ENCODE measurements around the gene KIAA1549.
"Not testable (repeated sequence)": the region's sequence is repeated elsewhere in the genome, so short reads cannot be mapped to it uniquely, and the experiment has no call there.

The KIAA1549 gene

GRCh38 chr7:138845711-138846110 lies 135.5 kb downstream of the KIAA1549 start:
- no peak for DNase-seq

DNA sequence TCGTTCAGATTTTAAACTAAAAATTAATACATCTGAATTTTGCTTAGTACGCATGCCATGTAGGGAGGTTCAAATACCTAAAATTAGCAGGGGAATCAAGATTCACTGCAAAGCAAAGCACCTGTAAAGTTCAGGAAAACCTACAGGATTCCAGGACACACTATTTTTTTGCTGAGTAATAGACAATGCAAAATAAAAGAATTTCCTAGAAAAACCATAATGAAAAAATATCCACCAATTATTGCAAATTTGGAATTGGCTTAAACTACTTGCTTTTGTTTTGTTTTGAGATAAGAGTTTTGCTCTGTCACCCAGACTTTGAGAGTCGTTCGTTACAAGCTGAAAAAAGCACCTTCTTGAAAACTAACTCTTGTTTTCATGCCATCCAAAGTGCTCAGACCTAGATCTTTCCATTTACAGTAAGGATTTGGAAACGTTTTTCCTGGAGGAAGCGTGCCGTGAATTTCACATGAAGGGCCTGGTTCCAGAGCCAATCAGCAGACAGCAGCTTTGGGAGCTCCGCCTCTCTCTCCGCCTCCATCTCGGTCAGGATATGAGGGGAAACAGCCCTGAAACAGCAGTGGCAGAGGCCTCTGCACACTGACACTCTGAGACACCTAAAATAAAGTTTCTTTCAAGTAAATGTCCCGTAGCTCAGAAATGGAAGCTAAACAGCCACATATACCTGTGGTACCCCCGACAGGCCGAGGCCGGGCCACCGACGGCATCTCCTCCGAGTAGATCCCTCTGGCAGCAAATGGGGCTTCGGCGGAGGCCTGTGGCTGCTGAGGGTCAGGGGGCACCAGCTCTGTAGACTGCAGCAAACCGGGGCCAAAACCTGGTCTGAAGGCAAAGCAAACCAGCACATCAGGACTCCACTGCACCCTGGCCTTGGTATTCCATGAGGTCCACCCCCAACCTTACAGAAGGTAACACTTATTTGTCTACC lies 137.3 kb downstream of the KIAA1549 start:
- DNase-seq = no peak

- DNase-seq = no peak
Measured at GRCh38 chr7:138842111-138842510, 139.1 kb downstream of the KIAA1549 start.

DNA sequence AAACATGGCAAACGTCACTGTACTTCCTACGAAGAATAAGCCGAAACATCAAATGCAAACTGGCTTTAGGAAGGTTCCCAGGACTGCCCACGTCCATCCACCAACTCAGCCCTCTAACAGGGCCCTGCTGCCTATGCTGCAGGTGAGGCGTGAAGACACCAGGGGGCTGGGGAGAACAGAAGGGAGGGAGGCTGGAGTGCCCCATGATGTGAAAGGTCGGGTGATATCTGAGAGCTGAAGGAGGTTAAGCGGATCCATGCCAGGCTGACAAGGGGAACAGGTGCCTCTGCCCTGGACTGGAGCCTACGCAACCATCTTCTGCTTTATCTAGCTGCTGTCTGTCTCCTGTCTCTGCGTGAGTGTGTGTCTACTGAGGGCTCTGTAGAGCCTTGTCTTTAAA lies 143.0 kb downstream of the KIAA1549 start:
- no peak for DNase-seq

DNA sequence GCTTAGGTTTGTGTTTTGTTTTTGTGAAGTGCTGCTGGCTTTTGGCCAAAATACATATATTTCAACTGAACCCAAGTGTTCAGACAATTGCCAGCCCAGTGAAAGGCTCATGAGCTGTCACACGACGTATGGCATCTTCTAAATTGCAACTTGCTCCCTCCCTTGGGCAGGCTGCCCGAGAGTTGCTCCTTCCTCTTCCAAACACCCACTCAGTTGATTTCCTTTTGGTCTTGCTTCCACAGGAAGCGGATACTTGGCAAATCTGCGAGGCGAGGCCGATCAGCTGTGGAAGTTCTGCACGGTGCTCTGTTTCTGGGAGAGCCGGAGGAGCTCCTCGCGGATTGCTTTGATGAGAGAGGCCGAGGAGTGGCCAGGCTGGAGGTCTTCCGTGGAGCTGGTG lies 143.6 kb downstream of the KIAA1549 start:
- no peak for DNase-seq

GRCh38 chr7:138835087-138835486 lies 146.1 kb downstream of the KIAA1549 start:
- no peak for DNase-seq

DNA sequence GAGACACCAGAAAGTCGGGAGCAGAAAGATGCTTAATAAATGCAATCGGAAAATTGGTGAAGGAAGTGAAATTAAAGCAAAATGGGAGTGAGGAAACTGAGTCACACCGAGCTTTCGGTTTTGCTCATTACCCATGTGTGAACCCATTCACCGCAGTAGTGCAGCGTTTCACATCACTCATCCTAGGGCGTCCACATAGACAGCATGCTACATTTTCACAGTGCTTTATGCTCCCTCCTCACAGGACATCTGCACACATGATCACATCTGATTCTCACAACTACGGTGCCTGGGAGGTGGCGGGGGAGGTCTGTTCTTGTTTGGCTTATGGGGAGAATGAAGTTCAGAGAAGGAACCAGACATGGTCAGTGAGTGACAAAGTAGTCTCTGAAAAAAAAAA lies 146.6 kb downstream of the KIAA1549 start:
- no peak for DNase-seq

GRCh38 chr7:138833596-138833995 lies 147.6 kb downstream of the KIAA1549 start:
- DNase-seq = no peak

- no peak for DNase-seq
Measured at GRCh38 chr7:138832966-138833365, 148.2 kb downstream of the KIAA1549 start.

- no peak for DNase-seq
Measured at GRCh38 chr7:138829335-138829734, 151.9 kb downstream of the KIAA1549 start.

DNA sequence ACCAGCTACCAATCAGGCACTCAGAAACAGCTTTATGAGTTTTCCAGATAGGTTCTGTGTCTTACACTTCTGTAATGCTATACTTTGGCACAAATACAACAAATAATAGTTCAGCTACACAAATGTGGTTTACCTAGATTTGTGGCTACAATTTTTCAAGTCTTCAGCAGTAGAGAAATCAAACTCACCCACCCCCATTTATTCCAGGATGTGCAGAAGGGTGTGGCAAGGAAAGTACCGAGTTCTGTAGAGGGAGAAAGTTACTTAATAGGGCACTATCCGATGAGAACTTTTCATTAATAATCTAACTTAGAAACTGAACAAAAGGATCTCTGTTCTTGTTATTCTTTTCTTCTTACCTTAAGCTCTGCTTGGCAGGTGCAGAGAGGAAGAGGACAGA lies 152.9 kb downstream of the KIAA1549 start:
- DNase-seq = no peak

DNA sequence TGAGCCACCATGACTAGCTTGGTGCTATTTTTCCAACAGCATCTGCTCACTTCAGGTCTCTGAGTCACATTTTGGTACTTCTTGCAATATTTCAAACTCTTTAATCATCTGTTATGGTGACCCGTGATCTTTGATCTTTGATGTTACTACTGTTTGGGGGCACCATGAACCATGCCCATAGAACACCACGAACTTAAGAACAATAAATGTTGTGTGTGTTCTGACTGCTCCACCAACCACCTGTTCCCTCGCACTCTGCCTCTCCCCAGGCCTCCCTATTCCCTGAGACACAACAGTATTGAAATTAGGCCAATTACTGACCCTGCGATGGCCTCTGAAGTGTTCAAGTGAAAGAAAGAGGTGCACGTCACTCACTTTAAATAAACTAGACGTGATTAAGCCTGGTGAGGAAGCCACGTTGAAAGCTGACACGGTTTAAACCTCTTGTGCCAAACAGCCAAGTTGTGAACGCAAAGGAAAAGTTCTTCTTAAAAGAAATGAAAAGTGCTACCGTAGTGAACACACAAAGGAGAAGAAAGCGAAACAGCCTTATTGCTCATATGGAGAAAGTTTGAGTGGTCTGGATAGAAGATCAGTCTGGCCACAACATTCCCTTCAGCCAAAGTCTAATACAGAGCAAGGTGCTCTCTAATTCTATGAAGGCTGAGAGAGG lies 156.0 kb downstream of the KIAA1549 start:
- no peak for DNase-seq

DNA sequence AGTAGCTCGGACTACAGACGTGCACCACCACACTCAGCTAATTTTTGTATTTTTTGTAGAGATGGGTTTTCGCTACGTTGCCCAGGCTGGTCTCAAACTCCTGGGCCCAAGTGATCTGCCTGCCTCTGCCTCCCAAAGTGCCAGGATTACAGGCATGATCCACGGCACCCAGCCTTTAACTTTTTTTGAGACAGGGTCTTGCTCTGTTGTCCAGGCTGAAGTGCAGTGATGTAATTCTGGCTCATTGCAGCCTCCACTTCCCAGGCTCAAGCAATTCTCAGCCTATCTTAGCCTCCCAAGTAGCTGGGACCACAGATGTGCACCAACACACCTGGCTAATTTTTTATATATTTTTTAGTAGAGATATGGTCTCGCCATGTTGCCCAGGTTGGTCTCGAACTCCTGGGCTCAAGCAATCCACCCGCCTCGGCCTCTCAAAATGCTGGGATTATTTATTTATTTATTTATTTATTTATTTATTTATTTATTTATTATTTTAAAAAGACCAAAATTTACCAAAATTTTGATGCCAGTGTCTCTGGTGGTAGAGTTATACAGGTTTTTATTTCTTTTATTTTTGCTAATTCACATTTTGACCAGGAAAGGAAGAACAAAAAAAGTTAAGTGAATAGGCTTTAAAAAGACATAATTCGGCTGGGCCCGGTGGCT lies 158.2 kb downstream of the KIAA1549 start:
- no peak for DNase-seq

DNA sequence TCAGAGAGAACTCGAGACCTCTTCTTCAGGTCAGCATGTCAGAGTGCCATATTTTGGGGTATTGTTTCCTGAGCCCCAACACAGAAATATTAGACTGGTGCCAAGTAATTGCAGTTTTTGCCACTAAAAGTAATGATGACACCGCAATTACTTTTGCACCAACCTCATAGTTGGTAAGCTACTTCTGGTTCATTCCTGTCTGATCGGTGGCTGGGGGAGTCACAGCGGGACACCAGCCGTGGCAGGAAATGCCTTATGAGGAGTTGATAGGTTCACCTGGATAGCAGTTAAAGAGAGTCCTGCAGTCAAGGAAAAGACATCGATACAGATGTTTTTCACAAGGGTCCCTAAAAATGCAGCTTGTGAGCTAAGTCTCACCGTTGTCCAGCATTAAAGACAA lies 159.3 kb downstream of the KIAA1549 start:
- DNase-seq = no peak

DNA sequence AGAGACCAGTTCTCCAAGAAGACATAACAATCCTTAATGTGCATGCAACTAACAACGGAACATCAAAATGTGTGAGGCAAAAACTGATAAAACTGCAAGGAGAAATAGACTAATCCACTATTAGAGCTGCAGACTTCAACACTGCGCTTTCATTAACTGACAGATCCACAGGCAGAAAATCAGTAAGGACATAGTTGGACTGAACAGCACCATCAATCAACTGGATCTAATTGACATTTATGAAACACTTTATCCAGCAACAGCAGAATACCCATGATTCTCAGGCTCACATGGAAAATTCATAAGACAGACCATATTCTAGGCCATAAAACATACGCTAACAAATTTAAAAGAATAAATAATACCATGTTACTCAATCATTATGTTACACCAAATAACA lies 161.6 kb downstream of the KIAA1549 start:
- DNase-seq = no peak

DNA sequence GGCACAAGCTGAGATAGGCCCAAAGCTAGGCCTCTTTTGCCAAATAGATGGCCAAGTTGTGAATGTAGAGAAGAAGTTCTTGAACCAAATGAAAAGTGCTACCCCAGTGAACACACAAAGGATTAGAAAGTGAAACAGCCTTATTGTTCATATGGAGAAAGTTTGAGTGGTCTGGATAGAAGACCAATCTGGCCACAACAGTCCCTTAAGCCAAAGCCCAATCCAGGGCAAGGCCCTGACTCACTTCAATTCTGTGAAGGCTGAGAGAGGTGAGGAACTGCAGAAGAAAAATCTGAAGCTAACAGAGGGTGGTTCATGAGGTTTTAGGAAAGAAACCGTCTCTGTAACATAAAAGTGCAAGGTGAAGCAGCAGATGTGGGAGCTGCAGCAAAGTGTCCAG lies 164.5 kb downstream of the KIAA1549 start:
- DNase-seq = no peak

GRCh38 chr7:138814816-138815332 lies 166.3 kb downstream of the KIAA1549 start:
- DNase-seq = no peak

DNA sequence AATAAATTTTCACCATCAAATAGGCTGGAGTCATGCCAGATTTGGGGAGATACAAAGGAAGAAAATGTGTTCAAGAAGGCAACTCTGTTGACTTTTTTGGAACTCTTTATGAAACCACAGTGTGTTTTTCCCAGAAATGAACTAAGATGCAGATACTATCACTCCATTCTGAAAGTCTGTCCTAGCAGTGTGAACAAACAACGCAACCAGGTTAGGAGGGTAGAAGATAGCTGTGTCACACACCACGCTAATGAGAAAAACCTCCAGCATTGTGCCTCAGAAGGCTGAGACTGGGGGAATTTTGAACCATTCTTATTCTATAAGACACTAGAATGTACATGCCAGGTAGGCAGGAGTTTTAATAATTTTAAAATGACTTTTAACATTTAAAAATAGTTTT lies 167.2 kb downstream of the KIAA1549 start:
- no peak for DNase-seq

GRCh38 chr7:138811327-138811726 lies 169.9 kb downstream of the KIAA1549 start:
- DNase-seq = not testable (repeated sequence)

DNA sequence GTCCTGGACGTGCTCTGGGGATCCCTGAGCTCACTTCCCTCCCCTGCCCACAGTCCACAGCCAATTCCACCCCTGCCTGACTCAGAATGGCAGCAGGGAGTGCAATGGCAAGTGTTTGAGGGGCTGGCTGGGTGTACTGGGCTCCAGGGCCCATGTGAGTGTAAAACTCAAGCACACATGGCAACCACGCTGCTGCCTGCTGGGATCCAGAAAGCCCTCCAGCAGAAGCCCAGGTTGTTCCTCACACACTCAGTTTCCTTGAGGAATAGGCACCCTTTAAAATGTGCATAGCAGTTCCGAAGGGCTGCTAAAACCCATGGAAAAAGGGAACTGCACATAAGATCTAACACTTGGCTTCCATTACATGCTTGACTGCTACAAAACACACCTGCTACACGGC lies 171.8 kb downstream of the KIAA1549 start:
- DNase-seq = no peak

GRCh38 chr7:138804618-138805017 lies 176.6 kb downstream of the KIAA1549 start:
- no peak for DNase-seq

DNA sequence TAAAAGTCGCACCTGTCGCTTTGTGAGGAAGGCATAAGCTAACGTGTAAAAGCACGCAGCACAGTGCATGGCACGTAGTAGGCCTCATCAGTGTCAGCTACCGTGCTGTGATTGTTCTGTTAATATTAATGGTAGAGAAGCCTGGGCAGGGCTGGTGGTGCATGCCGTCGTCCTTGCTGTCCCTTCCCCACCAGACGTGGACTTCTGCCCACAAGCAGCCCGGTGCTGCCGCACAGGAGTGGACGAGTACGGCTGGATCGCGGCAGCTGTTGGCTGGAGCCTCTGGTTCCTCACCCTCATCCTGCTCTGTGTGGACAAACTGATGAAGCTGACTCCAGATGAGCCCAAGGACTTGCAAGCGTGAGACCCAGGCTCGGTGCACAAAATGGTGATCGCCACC lies 178.5 kb downstream of the KIAA1549 start:
- no peak for DNase-seq

- DNase-seq = no peak
Measured at GRCh38 chr7:138801256-138801655, 179.9 kb downstream of the KIAA1549 start.
